ENCODE data around the gene RNF141.

The RNF141 gene, protein sequence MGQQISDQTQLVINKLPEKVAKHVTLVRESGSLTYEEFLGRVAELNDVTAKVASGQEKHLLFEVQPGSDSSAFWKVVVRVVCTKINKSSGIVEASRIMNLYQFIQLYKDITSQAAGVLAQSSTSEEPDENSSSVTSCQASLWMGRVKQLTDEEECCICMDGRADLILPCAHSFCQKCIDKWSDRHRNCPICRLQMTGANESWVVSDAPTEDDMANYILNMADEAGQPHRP

DNA sequence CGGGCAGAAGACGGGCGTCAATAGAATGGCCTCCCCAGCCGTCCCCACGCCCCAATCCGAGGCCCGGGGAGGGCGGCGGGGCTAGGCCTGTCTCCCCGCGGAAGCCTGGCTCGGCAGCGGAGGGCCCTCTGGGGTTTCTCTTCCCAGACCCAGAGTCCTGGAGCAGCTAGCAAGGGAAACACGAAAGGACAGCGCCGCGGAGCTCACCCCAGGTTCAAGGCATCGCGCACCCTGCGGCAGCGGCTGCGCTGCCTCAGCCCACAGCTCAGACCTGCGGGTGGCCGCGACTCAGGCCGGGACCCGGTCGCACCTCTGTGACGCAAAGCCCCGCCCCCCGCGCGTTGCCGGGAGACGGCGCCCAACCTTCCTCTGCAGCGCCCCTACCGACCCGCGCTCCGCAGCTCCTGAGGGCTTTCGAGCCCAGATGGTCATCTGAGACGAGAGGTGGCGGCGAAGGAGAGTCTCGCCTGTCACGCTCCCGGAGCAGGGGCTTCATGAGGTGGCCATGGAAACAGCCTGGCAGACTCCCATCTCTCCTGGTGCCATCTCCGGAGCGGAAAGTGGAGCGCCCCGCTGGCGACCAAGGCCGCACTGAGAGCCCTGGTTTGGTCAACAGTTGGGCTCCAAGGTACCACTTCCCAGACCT, at the start of gene RNF141:
Gene RNF141, minus strand, starts transcription at position 273 of the 646 bp plus-strand sequence. CDS start 7,029 bp downstream, outside the sequence.
- DNase-seq (ENCODE audit: low read depth): peak; percentile 91

DNA sequence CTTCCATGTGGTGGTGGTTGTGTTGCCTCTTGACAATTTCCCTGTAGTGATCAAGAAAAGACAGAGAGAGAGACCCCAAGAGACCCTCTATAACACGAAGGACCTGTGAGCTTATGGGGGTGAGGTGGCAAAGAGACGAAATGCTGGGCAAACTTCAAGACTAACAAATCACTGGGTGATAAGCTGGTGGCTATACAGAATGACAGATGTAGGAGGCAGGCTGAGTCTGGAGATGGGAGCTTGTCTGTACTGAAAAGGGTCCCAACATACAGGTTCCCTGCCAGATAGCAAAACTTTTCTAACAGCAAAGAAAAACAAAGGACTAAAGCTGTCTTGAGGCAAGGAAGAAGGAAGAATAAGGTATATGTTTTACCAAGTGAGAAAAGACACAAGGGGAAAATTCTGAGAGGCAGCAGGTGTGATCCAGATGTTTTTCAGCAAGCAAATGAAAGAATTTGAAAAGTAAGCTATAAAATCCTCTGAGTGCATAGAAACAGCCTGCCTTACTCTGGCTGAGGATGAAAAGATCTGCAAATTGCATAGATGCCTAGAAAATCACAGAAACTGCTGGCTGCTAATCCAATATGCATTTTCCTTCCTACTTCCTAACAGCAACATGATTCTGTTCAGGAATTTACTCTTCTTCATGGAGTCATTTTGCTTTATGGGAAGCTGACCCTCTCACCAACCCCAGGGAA, 49.4 kb upstream of the RNF141 start:
- DNase-seq (ENCODE audit: low read depth): no peak

- DNase-seq (ENCODE audit: low read depth): no peak
Measured at GRCh38 chr11:10588904-10589303, 47.9 kb upstream of the RNF141 start.

GRCh38 chr11:10587995-10588394, 47.0 kb upstream of the RNF141 start:
- no peak for DNase-seq (ENCODE audit: low read depth)

- DNase-seq (ENCODE audit: low read depth): no peak
Measured at GRCh38 chr11:10587388-10587787, 46.4 kb upstream of the RNF141 start.

- no peak for DNase-seq (ENCODE audit: low read depth)
Measured at GRCh38 chr11:10584071-10584501, 43.1 kb upstream of the RNF141 start.

GRCh38 chr11:10581481-10582019, 40.6 kb upstream of the RNF141 start:
- DNase-seq (ENCODE audit: low read depth): no peak

- DNase-seq (ENCODE audit: low read depth): no peak
Measured at GRCh38 chr11:10580623-10581022, 39.6 kb upstream of the RNF141 start.

- DNase-seq (ENCODE audit: low read depth): no peak
Measured at GRCh38 chr11:10579700-10580099, 38.7 kb upstream of the RNF141 start.

GRCh38 chr11:10576035-10576398, 35.0 kb upstream of the RNF141 start:
- no peak for DNase-seq (ENCODE audit: low read depth)

DNA sequence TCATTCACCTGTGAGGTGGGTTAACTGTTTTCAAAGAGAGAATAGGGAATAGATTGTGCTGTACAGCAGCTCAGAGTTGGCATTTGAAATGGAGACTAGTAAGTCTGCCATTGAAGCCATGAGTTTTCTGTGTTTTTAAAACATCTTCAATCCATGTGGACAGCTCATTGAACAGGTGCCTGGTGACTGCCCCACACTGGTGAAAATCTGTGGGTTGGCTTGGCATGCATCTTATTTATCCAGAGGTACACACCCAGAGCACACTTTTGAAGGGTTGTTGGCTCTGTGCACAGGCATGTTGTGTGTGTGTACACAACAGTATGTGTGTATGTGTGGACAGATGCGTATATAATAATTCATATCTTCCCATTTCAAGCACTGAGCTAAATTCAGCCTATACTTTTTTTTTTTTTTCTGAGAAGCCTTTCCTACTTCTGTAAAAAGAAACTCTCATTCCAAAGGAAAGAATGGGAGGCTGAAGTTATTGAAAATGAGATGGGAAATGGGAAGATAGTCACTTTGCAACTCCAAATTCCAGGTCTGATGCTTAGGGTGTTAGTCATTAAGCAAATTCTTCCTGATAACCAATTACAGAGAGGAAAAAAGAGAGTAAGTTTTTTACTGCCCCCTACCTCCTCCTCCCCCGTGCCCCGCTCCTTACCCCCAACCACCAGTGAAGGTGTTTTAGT, 34.5 kb upstream of the RNF141 start:
- DNase-seq (ENCODE audit: low read depth): no peak

DNA sequence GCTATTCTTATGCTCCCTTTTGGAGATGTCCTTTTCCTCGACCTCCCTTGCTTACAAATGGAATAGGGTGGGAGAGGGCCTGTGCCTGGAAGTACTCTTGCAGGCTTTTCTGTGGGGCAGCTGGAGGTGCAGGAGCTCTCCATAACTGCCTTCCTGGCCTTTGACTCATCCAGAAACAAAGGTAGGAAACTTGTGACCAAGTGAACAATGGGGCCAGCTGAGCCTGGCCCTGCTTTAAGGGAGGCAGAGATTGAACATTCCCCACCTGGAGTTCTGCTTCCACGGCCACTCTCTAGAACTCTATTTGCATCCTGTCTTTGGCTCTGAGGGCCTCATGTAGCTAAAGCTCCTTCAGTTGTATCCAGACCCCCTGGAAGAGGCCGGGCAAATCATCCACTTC, 32.6 kb upstream of the RNF141 start:
- no peak for DNase-seq (ENCODE audit: low read depth)

DNA sequence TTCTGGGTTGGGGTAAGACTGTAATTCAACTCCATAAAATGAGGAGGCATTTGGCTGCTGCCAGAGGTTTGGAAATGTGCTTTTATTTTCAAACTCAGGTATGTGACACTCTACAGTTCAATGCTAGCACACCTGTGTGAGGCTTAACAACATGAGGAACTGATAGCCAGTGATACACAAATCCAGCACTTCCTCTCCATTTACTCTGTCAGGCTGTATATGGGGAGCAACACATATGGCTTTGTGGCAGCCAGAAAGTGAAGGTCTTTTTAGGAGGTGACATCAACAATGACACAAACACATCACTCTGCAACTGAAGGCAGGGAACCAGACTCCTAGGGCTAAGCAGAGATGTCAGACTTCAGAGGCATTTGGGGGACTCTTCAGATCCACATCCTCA, 32.0 kb upstream of the RNF141 start:
- DNase-seq (ENCODE audit: low read depth): no peak

GRCh38 chr11:10572533-10572932, 31.5 kb upstream of the RNF141 start:
- no peak for DNase-seq (ENCODE audit: low read depth)

DNA sequence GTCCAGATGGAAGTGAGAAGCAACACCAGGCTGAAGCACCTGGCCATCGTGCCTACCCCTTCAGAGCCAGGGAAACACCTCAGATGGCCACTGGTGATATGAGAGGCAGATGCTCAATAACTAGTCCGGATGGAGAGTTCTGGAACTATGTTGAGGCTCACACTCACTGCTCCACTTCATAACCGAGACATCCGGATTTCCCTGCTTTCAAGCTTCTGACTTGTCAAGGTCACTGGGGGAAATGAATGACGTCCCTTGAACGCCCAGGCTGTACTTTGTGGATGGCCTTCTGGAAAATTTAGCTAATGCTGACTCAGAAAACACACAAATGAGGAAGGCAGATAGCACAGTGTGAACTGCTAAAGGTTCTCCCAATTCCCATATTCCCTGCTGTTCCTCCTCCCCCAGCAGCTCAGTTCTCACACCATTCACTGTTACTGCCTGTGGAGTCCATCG, 27.5 kb upstream of the RNF141 start, which contains the start of gene LYVE1:
Gene LYVE1, minus strand, starts transcription at position 180 of the 456 bp plus-strand sequence. Its CDS starts 133 bp downstream, at position 47.
- no peak for DNase-seq (ENCODE audit: low read depth)

GRCh38 chr11:10567446-10567845, 26.5 kb upstream of the RNF141 start:
- no peak for DNase-seq (ENCODE audit: low read depth)

DNA sequence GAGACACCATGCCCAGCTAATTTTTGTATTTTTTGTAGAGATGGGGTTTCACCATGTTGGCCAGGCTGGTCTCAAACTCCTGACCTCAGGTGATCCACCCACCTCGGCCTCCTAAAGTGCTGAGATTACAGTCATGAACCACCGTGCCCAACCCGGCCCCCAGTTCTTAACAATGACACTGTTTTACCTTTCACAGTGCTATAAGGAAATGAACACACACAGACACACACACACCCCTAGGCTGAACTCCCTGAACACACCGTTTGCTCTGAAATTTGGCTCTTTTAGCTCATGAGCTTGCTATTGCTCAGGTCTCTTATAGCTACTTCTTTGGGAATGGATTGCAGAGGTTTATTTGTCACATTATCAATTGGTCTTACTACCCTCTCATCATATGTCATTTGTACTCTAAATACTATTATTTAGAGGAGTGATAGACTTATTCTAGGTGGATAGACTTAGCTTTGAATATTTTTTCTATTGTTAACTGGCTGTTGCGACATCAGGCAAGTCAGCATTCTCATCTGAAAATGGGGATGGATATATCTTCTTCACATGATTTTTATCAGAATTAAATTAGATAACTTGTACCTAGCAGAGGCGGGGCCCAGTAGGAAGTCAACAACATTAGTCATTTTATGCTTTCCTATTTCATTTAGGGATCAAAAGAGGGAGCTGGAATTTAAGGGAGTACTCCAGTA, 25.4 kb upstream of the RNF141 start:
- DNase-seq (ENCODE audit: low read depth): no peak

GRCh38 chr11:10565493-10565892, 24.5 kb upstream of the RNF141 start:
- no peak for DNase-seq (ENCODE audit: low read depth)

DNA sequence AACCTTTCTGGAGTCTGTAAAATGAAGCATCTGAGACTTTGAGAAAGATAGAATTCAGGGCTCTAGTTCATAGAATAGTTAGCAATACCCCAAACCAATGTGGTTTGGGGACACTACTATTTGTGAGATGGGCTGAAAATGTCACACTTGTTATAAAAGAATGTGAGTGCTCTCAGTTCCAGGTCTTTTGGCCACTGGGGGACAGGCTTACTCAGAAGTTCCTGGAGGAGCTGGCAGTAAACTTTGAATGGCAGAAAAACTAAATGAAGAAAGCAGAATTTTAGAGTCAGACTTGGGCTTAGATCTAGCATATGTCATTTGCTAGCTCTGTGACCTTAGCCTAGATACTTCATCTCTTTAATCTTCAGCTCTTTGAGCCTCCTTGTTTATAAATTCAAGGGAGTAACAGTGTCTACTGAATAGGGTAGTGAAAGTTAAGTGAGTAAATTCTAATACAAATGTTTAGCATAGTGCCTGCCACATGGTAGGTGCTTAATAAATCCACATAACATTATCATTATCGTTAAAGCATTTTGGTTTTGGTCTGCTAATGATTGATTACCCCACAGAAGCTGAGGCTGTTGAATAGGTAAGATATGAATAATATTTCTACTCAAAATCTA, 23.8 kb upstream of the RNF141 start:
- DNase-seq (ENCODE audit: low read depth): no peak

- DNase-seq (ENCODE audit: low read depth): no peak
Measured at GRCh38 chr11:10564030-10564429, 23.0 kb upstream of the RNF141 start.

GRCh38 chr11:10561947-10562346, 21.0 kb upstream of the RNF141 start:
- no peak for DNase-seq (ENCODE audit: low read depth)
